RPMI8226 (cell line): ENCODE results near the gene FN1.

Experiments used
- DNase-seq: peaks from one replicate; pipeline ENCODE4 v3.0.0-alpha.2; 2015

The FN1 gene

GRCh38 chr2:215324811-215325210 lies 111.1 kb downstream of the FN1 start:
- DNase-seq, result no peak

- no peak for DNase-seq
These were observed 115.2 kb downstream of the FN1 start for GRCh38 chr2:215320679-215321078.

- DNase-seq, result no peak
These were observed 115.8 kb downstream of the FN1 start for GRCh38 chr2:215320102-215320501.

GRCh38 chr2:215319500-215319899 lies 116.4 kb downstream of the FN1 start:
- DNase-seq, result no peak

GRCh38 chr2:215316336-215316735 lies 119.5 kb downstream of the FN1 start:
- no peak for DNase-seq

GRCh38 chr2:215315301-215315700 lies 120.6 kb downstream of the FN1 start:
- DNase-seq, result no peak

- no peak for DNase-seq
These were observed 121.0 kb downstream of the FN1 start for GRCh38 chr2:215314896-215315295.

- no peak for DNase-seq
These were observed 122.6 kb downstream of the FN1 start for GRCh38 chr2:215313255-215313613.

- peak; percentile 93 for DNase-seq
These were observed 124.1 kb downstream of the FN1 start, which contains the start of gene ATIC for GRCh38 chr2:215311625-215312396. ATIC (plus strand) TSS chr2:215312059; CDS start chr2:215312143, 84 bp downstream.

- peak; percentile 24 for DNase-seq
These were observed 124.6 kb downstream of the FN1 start for GRCh38 chr2:215311259-215311624.
